Mesendoderm (in vitro differentiated cells): ENCODE measurements around the gene ANKHD1.

Experiments
- DNase-seq: peaks from one replicate; pipeline ENCODE4 v3.0.0; 2013
- H2AK5ac ChIP-seq: 2 replicates; pipeline ENCODE4 v1.6.1; 2013; ENCODE audit warnings: low read length, inconsistent platforms
- H2BK120ac ChIP-seq: 2 replicates; pipeline ENCODE4 v1.6.1; 2013; ENCODE audit warnings: low read depth, mild to moderate bottlenecking, low read length, moderate library complexity, mixed read lengths
- H2BK15ac ChIP-seq: replicated peaks from 2 replicates; pipeline ENCODE4 v1.6.1; 2013; ENCODE audit warnings: low read depth, mild to moderate bottlenecking, moderate library complexity
- H2BK5ac ChIP-seq: 2 replicates; pipeline ENCODE4 v1.6.1; 2013; ENCODE audit warnings: low read length, inconsistent platforms
- H3K18ac ChIP-seq: 2 replicates; pipeline ENCODE4 v1.6.1; 2013; ENCODE audit warnings: mild to moderate bottlenecking, low read length, mixed read lengths
- H3K23ac ChIP-seq: one replicate; pipeline ENCODE4 v1.6.1; 2013; ENCODE audit warnings: low read length
- H3K27ac ChIP-seq: 2 replicates; pipeline ENCODE4 v1.5.1; 2013; ENCODE audit warnings: low read depth, mild to moderate bottlenecking, inconsistent platforms, low read length, moderate library complexity
- H3K27me3 ChIP-seq: 2 replicates; pipeline ENCODE4 v1.6.1; 2013; ENCODE audit warnings: low read length, control low read depth, mild to moderate bottlenecking, inconsistent platforms; ENCODE audit not compliant: insufficient read depth, poor library complexity
- H3K36me3 ChIP-seq: 2 replicates; pipeline ENCODE4 v1.6.1; 2013; ENCODE audit warnings: low read length, inconsistent platforms; ENCODE audit not compliant: control insufficient read depth, insufficient read depth
- H3K4ac ChIP-seq: one replicate; pipeline ENCODE4 v1.6.1; 2013; ENCODE audit warnings: low read depth, mild to moderate bottlenecking, low read length, moderate library complexity
- H3K4me1 ChIP-seq: 2 replicates; pipeline ENCODE4 v1.6.1; 2013; ENCODE audit warnings: low read depth, low read length, inconsistent platforms; ENCODE audit not compliant: control insufficient read depth
- H3K4me2 ChIP-seq: 2 replicates; pipeline ENCODE4 v1.6.1; 2013; ENCODE audit warnings: low read length
- H3K4me3 ChIP-seq: 2 replicates; pipeline ENCODE4 v1.5.1; 2013; ENCODE audit warnings: mild to moderate bottlenecking, low read length
- H3K56ac ChIP-seq: one replicate; pipeline ENCODE4 v1.6.1; 2013; ENCODE audit warnings: low read length
- H3K79me1 ChIP-seq: 2 replicates; pipeline ENCODE4 v1.6.1; 2013; ENCODE audit warnings: low read length, inconsistent platforms
- H3K79me2 ChIP-seq: 2 replicates; pipeline ENCODE4 v1.6.1; 2013; ENCODE audit warnings: mild to moderate bottlenecking, low read length; ENCODE audit not compliant: control insufficient read depth, insufficient read depth
- H3K9ac ChIP-seq: 2 replicates; pipeline ENCODE4 v1.6.1; 2013; ENCODE audit warnings: low read length, inconsistent platforms
- H4K5ac ChIP-seq: one replicate; pipeline ENCODE4 v1.6.1; 2013; ENCODE audit warnings: low read length
- H4K8ac ChIP-seq: one replicate; pipeline ENCODE4 v1.6.1; 2013; ENCODE audit warnings: low read depth, mild to moderate bottlenecking, control low read depth, low read length, moderate library complexity
- WGBS: extraction: QIAGEN DNeasy Blood & Tissue Kit; methylation state at CpG from one replicate; pipeline ENCODE4 v1.1.7; 2013; ENCODE audit warnings: low lambda C conversion rate, missing lambda C conversion rate; ENCODE audit not compliant: insufficient coverage; ENCODE audit errors: extremely low coverage; 5-methylcytosine and 5-hydroxymethylcytosine counted together

Gene ANKHD1

GRCh38 chr5:140393738-140394137 is 7.9 kb upstream of the ANKHD1 start:
- no peak overlapping the region for H3K27ac ChIP-seq
- H4K5ac ChIP-seq: no peak overlapping the region
- H3K4me1 ChIP-seq: no peaks in the 10 kb centered on the region
- H4K8ac ChIP-seq: no peak overlapping the region
- no peak overlapping the region for H3K4me3 ChIP-seq
- no peak overlapping the region for H3K4me2 ChIP-seq
- H2AK5ac ChIP-seq: no peak overlapping the region
- no peak overlapping the region for H2BK15ac ChIP-seq
- no peak for DNase-seq
- no peak overlapping the region for H3K4ac ChIP-seq
- no peak overlapping the region for H3K23ac ChIP-seq
- H3K9ac ChIP-seq: no peak overlapping the region
- no peaks in the 10 kb centered on the region for H3K36me3 ChIP-seq
- H3K56ac ChIP-seq: no peak overlapping the region
- H3K27me3 ChIP-seq: no peaks in the 10 kb centered on the region
- no peaks in the 10 kb centered on the region for H3K79me2 ChIP-seq
- no peak overlapping the region for H2BK5ac ChIP-seq
- no peak overlapping the region for H2BK120ac ChIP-seq
- no peak overlapping the region for H3K18ac ChIP-seq
- H3K79me1 ChIP-seq: no peaks in the 10 kb centered on the region
- no CpG with 5 or more reads among the region's 2 CpGs for WGBS

- Histone ChIP-seq H3K56ac (no peak overlapping the region), H3K79me2 (peaks cover 17% of the 10 kb centered on the region), H2AK5ac (no peak overlapping the region), H3K9ac (no peak overlapping the region), H3K23ac (no peak overlapping the region), H3K18ac (no peak overlapping the region), H4K5ac (no peak overlapping the region), H3K4me3 (no peak overlapping the region), H2BK5ac (no peak overlapping the region), H3K4me2 (no peak overlapping the region), H2BK120ac (no peak overlapping the region), H3K4me1 (no peaks in the 10 kb centered on the region), H3K4ac (no peak overlapping the region), H4K8ac (no peak overlapping the region), H3K27ac (no peak overlapping the region), H3K36me3 (no peaks in the 10 kb centered on the region), H3K79me1 (no peaks in the 10 kb centered on the region), H2BK15ac (no peak overlapping the region), H3K27me3 (no peaks in the 10 kb centered on the region)
- DNase-seq: no peak
Observed at GRCh38 chr5:140398379-140398811, 3.2 kb upstream of the ANKHD1 start.

GRCh38 chr5:140399979-140400729 is 1.5 kb upstream of the ANKHD1 start:
- H3K4me2 ChIP-seq: peak overlapping the region; percentile 49
- peak overlapping the region; percentile 79 for H3K4me3 ChIP-seq
- H4K8ac ChIP-seq: no peak overlapping the region
- H3K36me3 ChIP-seq: no peaks in the 10 kb centered on the region
- no peak overlapping the region for H3K4ac ChIP-seq
- peak overlapping the region; percentile 97 for H3K56ac ChIP-seq
- H3K23ac ChIP-seq: no peak overlapping the region
- H2AK5ac ChIP-seq: no peak overlapping the region
- no peaks in the 10 kb centered on the region for H3K27me3 ChIP-seq
- H4K5ac ChIP-seq: no peak overlapping the region
- H2BK15ac ChIP-seq: no peak overlapping the region
- WGBS: no CpG with 5 or more reads among the region's 25 CpGs
- H3K4me1 ChIP-seq: peaks cover 2% of the 10 kb centered on the region
- no peak overlapping the region for H3K18ac ChIP-seq
- no peak for DNase-seq
- H3K79me1 ChIP-seq: no peaks in the 10 kb centered on the region
- H2BK120ac ChIP-seq: no peak overlapping the region
- peak overlapping the region; percentile 80 for H3K9ac ChIP-seq
- peak overlapping the region; percentile 7 for H3K27ac ChIP-seq
- no peak overlapping the region for H2BK5ac ChIP-seq
- peaks cover 34% of the 10 kb centered on the region for H3K79me2 ChIP-seq

GRCh38 chr5:140400730-140401361 is 787 bp upstream of the ANKHD1 start:
- H3K4me2 ChIP-seq: peak overlapping the region; percentile 49
- no peak overlapping the region for H2BK120ac ChIP-seq
- peak overlapping the region; percentile 42 for H3K18ac ChIP-seq
- H2BK5ac ChIP-seq: peak overlapping the region; percentile 93
- no peak overlapping the region for H4K8ac ChIP-seq
- H3K4me3 ChIP-seq: peak overlapping the region; percentile 95
- no peaks in the 10 kb centered on the region for H3K79me1 ChIP-seq
- H3K56ac ChIP-seq: peak overlapping the region; percentile 97
- no peak overlapping the region for H2BK15ac ChIP-seq
- peak overlapping the region; percentile 7 for H3K27ac ChIP-seq
- peaks cover 40% of the 10 kb centered on the region for H3K79me2 ChIP-seq
- WGBS: no CpG with 5 or more reads among the region's 54 CpGs
- no peak overlapping the region for H3K4ac ChIP-seq
- H2AK5ac ChIP-seq: no peak overlapping the region
- peak overlapping the region; percentile 85 for H3K9ac ChIP-seq
- no peaks in the 10 kb centered on the region for H3K27me3 ChIP-seq
- no peak overlapping the region for H4K5ac ChIP-seq
- H3K23ac ChIP-seq: no peak overlapping the region
- DNase-seq: peak; percentile 100
- H3K36me3 ChIP-seq: no peaks in the 10 kb centered on the region
- H3K4me1 ChIP-seq: peaks cover 2% of the 10 kb centered on the region

GRCh38 chr5:140402258-140403074 is 833 bp downstream of the ANKHD1 start:
- H3K56ac ChIP-seq: peak overlapping the region; percentile 99
- no peak overlapping the region for H2AK5ac ChIP-seq
- H3K23ac ChIP-seq: no peak overlapping the region
- peak overlapping the region; percentile 86 for H3K4me2 ChIP-seq
- H3K4ac ChIP-seq: peak overlapping the region; percentile 56
- H2BK120ac ChIP-seq: no peak overlapping the region
- H2BK15ac ChIP-seq: no peak overlapping the region
- no peaks in the 10 kb centered on the region for H3K79me1 ChIP-seq
- H3K27ac ChIP-seq: peak overlapping the region; percentile 84
- no CpG with 5 or more reads among the region's 36 CpGs for WGBS
- H2BK5ac ChIP-seq: no peak overlapping the region
- no peak overlapping the region for H3K18ac ChIP-seq
- peak overlapping the region; percentile 90 for H3K4me3 ChIP-seq
- no peak overlapping the region for H4K8ac ChIP-seq
- peak overlapping the region; percentile 81 for H3K9ac ChIP-seq
- peak; percentile 87 for DNase-seq
- H3K79me2 ChIP-seq: peaks cover 54% of the 10 kb centered on the region
- H3K4me1 ChIP-seq: peaks cover 2% of the 10 kb centered on the region
- H3K27me3 ChIP-seq: no peaks in the 10 kb centered on the region
- H4K5ac ChIP-seq: no peak overlapping the region
- H3K36me3 ChIP-seq: no peaks in the 10 kb centered on the region
